Measurements from ENCODE around the gene GLDC. TPM values are rescaled to one million over a fixed set of nuclear protein-coding genes. Genes with fewer than 3 reads are reported as not detected.

GLDC gene
- total RNA-seq, 6 experiments from 2014 or later: 76.2 to 103 (median 89.3) TPM

GRCh38 chr9:6489099-6489498 lies 156.4 kb downstream of the GLDC start:
- TF ChIP-seq POLR2A (IDR thresholded peaks at IDR 0.05) (no peak), CTCF (IDR thresholded peaks at IDR 0.05) (no peak)
- H3K36me3 ChIP-seq: peaks cover 0 to 6% (median 0%) of the 10 kb centered on the region in 4 donors

GRCh38 chr9:6488395-6488794 lies 157.1 kb downstream of the GLDC start:
- DNase-seq (no peak), ATAC-seq (no peak)
- peaks cover 0 to 6% (median 0%) of the 10 kb centered on the region in 4 donors for H3K36me3 ChIP-seq
- peak overlapping the region in 1 of 3 donors; percentile 65 for H3K27ac ChIP-seq
- TF ChIP-seq CTCF (IDR thresholded peaks at IDR 0.05): no peak
- TF ChIP-seq POLR2A (IDR thresholded peaks at IDR 0.05): no peak
- intact Hi-C loops (cut with DNase I): no loop called here
- no peaks in the 10 kb centered on the region for H3K27me3 ChIP-seq
- 100% methylated on average over 4 of the region's 7 CpGs for WGBS (ENCODE audit: insufficient coverage, low coverage, low lambda C conversion rate, missing lambda C conversion rate)
- peaks cover 0 to 40% (median 5%) of the 10 kb centered on the region in 4 donors for H3K4me1 ChIP-seq
- no peaks in the 10 kb centered on the region for H3K9me3 ChIP-seq
- H3K4me3 ChIP-seq: no peak overlapping the region

More at GRCh38 chr9:6489099-6489498, 156.4 kb downstream of the GLDC start:
- DNase-seq (no peak), ATAC-seq (peak; percentile 76 to 84 (median 79))
- H3K27me3 ChIP-seq: no peaks in the 10 kb centered on the region
- H3K27ac ChIP-seq: peak overlapping the region in 2 of 3 donors; percentile 8 to 65
- H3K4me3 ChIP-seq: no peak overlapping the region
- WGBS (ENCODE audit: insufficient coverage, low coverage, low lambda C conversion rate, missing lambda C conversion rate): 60% methylated on average over 1 of the region's 1 CpG
- H3K4me1 ChIP-seq: peaks cover 0 to 40% (median 5%) of the 10 kb centered on the region in 4 donors
- no peaks in the 10 kb centered on the region for H3K9me3 ChIP-seq
- intact Hi-C loops (cut with DNase I): no loop called here

- intact Hi-C loops (cut with DNase I): no loop called here
- Histone ChIP-seq H3K4me3 (no peak overlapping the region), H3K9me3 (no peaks in the 10 kb centered on the region), H3K27ac (no peak overlapping the region), H3K4me1 (peaks cover 0 to 47% (median 4%) of the 10 kb centered on the region in 4 donors), H3K27me3 (no peaks in the 10 kb centered on the region), H3K36me3 (peaks cover 0 to 13% (median 2%) of the 10 kb centered on the region in 4 donors)
- 90% methylated on average over 2 of the region's 2 CpGs for WGBS (ENCODE audit: insufficient coverage, low coverage, low lambda C conversion rate, missing lambda C conversion rate)
- DNase-seq (no peak), ATAC-seq (no peak)
- no peak for TF ChIP-seq POLR2A (IDR thresholded peaks at IDR 0.05)
- TF ChIP-seq CTCF (IDR thresholded peaks at IDR 0.05): no peak
Measured at GRCh38 chr9:6484210-6484609, 161.3 kb downstream of the GLDC start.

Small RNAs within 50 kb of the gene (small RNA-seq; reads per million reads assigned to genes)
- 0 reads per million in 2 experiments for gene RN7SL123P
- 0 reads per million in 2 experiments for gene RN7SL25P

Other genes starting within 250 kb of the GLDC start
- 10 to 100 TPM; 12.6 to 18.8 (median 17.1) TPM for gene UHRF2, start 232.5 kb downstream of the GLDC start, total RNA-seq
- 10 to 100 TPM; 14.1 to 20.9 (median 15.3) TPM for gene KDM4C, start 112.2 kb upstream of the GLDC start, total RNA-seq

Data from right lobe of liver (tissue), 6 donors.